ENCODE data around the gene PTPRE.

DNA sequence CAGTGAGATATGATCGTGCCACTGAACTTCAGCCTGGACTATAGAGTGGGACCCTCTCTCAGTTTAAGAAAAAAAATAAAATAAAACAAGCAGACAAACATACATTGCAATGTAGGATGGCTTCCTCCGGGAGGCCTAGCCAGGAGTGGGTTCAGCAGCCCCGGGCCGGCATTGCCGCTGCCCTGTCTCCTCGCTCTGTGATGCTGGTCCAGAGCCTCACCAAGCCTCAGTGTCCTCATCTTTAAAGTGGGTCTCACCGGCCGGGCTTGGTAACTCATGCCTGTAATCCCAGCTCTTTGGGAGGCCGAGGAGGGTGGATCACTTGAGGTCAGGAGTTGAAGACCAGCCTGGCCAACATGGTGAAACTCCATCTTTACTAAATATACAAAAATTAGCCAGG is 71.6 kb downstream of the PTPRE start:
- TF ChIP-seq CTCF (IDR thresholded peaks at IDR 0.05) (no peak), POLR2A (IDR thresholded peaks at IDR 0.05) (no peak)

Data from body of pancreas (tissue), 4 donors.